Measurements from ENCODE around the gene KCMF1. TPM values are rescaled to one million over a fixed set of nuclear protein-coding genes. Genes with fewer than 3 reads are reported as not detected.

The KCMF1 gene
- total and polyA plus RNA-seq, 9 of the 15 experiments (the other 6 are each of a cell fraction or from before 2014, with no cell fraction given): 6.8 to 88.2 (median 46.5) TPM

GRCh38 chr2:84959566-84960506 lies 11.1 kb upstream of the KCMF1 start:
- H2AFZ ChIP-seq (ENCODE audit: low read depth, low read length): no peak overlapping the region
- no TSS peak for BruUV-seq (replicated peaks)
- H3K9me3 ChIP-seq (replicated peaks; ENCODE audit: control insufficient read depth, insufficient read depth, low read depth, low read length): no peaks in the 10 kb centered on the region
- FAIRE-seq: no peak
- intact Hi-C loops (cut with micrococcal nuclease) (no loop called here), in situ Hi-C loops (cut with MboI) (no loop called here)
- H3K4me1 ChIP-seq (replicated peaks in 1 of 2; ENCODE audit: control insufficient read depth in 2 of 2, insufficient read depth in 2 of 2, low read length in 2 of 2): 0 out of 5 replicates have a peak, but pooled peaks cover 0 to 2% of the 10 kb centered on the region in 2 experiments
- WGBS (ENCODE audit: insufficient coverage, low coverage, missing lambda C conversion rate): 56% methylated on average over 5 of the region's 5 CpGs
- no peaks in the 10 kb centered on the region for H3K9me1 ChIP-seq (ENCODE audit: control insufficient read depth, insufficient read depth, low read length)
- H3K27me3 ChIP-seq (ENCODE audit: control insufficient read depth in 2 of 2, insufficient read depth in 2 of 2, low read length in 2 of 2): no peaks in the 10 kb centered on the region
- POLR2A ChIA-PET: interaction anchor here (1.0 to 1.3 kb wide), 2 partner anchors 11 to 40 kb away, joined by 3 to 4 read pairs; no protein-coding TSS in a partner anchor
- no peak overlapping the region for H3K27ac ChIP-seq (ENCODE audit: extremely low read depth, low read depth, low read length)
- H3K36me3 ChIP-seq (ENCODE audit: control insufficient read depth, insufficient read depth, low read length): peaks cover 8% of the 10 kb centered on the region; the same call in 2 of the 3 replicates
- no peak for DNase-seq (ENCODE audit: extremely low read depth in 1 of 4, low spot score in 3 of 4)
- no peak overlapping the region for H3K4me2 ChIP-seq (ENCODE audit: insufficient read depth, low read length)
- H3K4me3 ChIP-seq: no peak overlapping the region
- H3K79me2 ChIP-seq (ENCODE audit: control insufficient read depth, insufficient read depth, low read length): no peaks in the 10 kb centered on the region
- no peaks in the 10 kb centered on the region for H4K20me1 ChIP-seq (replicated peaks; ENCODE audit: control insufficient read depth, insufficient read depth, low read length)
- ATAC-seq: no peak
- CTCF ChIA-PET (ENCODE audit: low intra/inter-chr PET ratio): no interaction called here
- no peak overlapping the region for H3K9ac ChIP-seq (ENCODE audit: insufficient read depth in 1 of 2, low read depth in 2 of 2, low read length in 2 of 2)
- TF ChIP-seq SRSF1 (IDR thresholded peaks at IDR 0.05; ENCODE audit: low read depth, low read length): no peak
- no peak for TF ChIP-seq CREB3 (tag; conservative IDR thresholded peaks at IDR 0.05; ENCODE audit: low read depth)
- no peak for TF ChIP-seq PATZ1 (CRISPR knock-in tag; IDR thresholded peaks at IDR 0.05; ENCODE audit: borderline replicate concordance)
- TF ChIP-seq CEBPG (CRISPR knock-in tag; IDR thresholded peaks at IDR 0.05): no peak
- no peak for TF ChIP-seq CEBPG (tag; conservative IDR thresholded peaks at IDR 0.05 in 1 of 2, IDR thresholded peaks at IDR 0.05 in 1 of 2)
- TF ChIP-seq PRPF4 (IDR thresholded peaks at IDR 0.05; ENCODE audit: insufficient read depth, low read depth, low read length, poor library complexity, severe bottlenecking): no peak
- TF ChIP-seq ZNF76 (CRISPR knock-in tag; IDR thresholded peaks at IDR 0.05; ENCODE audit: borderline replicate concordance): no peak
- TF ChIP-seq DEAF1 (CRISPR knock-in tag; IDR thresholded peaks at IDR 0.05): no peak
- no peak for TF ChIP-seq FOXJ3 (CRISPR knock-in tag; IDR thresholded peaks at IDR 0.05)
- TF ChIP-seq EHMT2 (IDR thresholded peaks at IDR 0.05): no peak
- no peak for TF ChIP-seq SMARCA4 (IDR thresholded peaks at IDR 0.05)
- no peak for TF ChIP-seq ZNF134 (CRISPR knock-in tag; conservative IDR thresholded peaks at IDR 0.05)
- no peak for TF ChIP-seq ZNF217 (CRISPR knock-in tag; IDR thresholded peaks at IDR 0.05)
- TF ChIP-seq ZNF212 (CRISPR knock-in tag; IDR thresholded peaks at IDR 0.05): no peak
- no peak for TF ChIP-seq ZNF23 (CRISPR knock-in tag; IDR thresholded peaks at IDR 0.05)
- no peak for TF ChIP-seq NR0B1 (IDR thresholded peaks at IDR 0.05; ENCODE audit: partially characterized antibody)

All from K562 (cell line).